Epidermal melanocyte (primary cell): ENCODE results near the gene PPP2R2C.

Source experiments
- DNase-seq: peaks from one replicate; pipeline ENCODE4 v3.0.0; 2011; ENCODE audit warnings: low spot score; ENCODE audit not compliant: insufficient read length

The PPP2R2C gene

DNA sequence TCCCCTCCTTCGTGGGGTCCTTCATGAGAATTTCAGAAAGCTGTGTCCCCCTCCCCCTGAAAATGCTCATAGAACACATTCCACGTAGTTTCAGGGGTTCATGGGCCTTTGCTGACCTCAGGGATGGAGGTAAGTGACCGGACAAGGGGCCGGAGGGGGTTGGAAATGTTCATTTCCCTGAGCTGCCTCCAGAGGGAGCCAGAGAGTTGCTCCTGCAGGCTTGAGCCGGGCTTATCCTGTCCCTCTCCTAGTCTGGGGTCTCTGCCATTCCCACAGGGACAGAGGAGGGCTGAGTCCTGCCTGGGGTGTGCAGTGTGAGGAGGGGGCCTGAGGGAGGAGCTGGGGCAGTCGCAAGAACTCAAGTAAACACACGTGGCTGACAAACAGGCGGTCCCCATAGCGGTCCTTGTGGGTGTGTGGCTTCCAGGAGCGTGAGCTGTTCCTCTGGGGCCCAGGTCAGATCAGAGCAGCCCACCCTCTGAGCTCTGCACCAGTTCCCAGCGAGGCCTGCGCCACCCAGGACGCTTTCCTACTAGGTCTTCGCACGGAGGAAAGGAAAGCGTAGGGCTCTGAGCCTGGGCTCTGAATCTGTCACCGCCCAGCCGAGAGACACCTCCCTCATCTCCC, 140.3 kb downstream of the PPP2R2C start:
- no peak for DNase-seq

- DNase-seq: no peak
Measured at GRCh38 chr4:6331468-6331867, 140.9 kb downstream of the PPP2R2C start.

DNA sequence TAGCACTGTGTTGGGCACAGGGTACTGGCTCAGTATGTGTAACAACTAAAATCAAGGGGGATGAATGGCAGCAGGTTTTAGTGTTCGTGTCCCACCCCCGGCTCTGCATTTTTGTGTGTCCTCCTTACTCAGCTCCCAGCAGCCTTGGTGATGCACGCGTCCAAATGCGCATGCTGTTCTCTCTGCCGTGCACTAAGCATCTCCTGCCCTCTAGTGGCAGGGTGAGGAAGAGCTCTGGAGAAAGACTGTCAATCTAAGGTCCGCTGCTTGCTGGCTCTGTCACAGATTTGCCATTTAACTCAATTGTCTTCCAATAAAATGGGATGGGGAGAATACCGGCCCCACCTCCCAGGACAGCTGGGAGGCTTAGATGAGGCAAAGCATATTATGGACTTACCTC, 141.4 kb downstream of the PPP2R2C start:
- no peak for DNase-seq

GRCh38 chr4:6330384-6330767, 142.0 kb downstream of the PPP2R2C start:
- no peak for DNase-seq

- no peak for DNase-seq
Measured at GRCh38 chr4:6329478-6330383, 142.7 kb downstream of the PPP2R2C start.

DNA sequence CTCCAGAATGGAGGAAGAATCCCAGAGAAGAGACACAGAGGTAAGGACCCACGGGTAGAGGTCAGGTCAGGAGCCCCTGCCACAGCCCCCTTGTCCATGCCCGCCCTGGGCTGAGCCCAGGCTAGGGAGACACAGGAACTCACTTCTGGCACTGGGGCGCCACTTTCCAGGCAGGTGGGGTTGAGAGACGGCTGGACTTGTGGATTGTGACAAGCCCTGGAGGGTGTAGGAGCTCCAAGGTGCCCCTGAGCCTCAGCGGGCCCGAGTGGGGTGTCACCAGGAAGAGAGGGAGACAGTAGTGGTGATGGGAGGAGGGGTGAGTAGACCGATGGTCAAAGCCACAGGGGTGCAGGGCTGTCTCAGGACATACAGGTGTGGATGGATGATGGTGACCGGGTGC, 143.9 kb downstream of the PPP2R2C start:
- DNase-seq: no peak

DNA sequence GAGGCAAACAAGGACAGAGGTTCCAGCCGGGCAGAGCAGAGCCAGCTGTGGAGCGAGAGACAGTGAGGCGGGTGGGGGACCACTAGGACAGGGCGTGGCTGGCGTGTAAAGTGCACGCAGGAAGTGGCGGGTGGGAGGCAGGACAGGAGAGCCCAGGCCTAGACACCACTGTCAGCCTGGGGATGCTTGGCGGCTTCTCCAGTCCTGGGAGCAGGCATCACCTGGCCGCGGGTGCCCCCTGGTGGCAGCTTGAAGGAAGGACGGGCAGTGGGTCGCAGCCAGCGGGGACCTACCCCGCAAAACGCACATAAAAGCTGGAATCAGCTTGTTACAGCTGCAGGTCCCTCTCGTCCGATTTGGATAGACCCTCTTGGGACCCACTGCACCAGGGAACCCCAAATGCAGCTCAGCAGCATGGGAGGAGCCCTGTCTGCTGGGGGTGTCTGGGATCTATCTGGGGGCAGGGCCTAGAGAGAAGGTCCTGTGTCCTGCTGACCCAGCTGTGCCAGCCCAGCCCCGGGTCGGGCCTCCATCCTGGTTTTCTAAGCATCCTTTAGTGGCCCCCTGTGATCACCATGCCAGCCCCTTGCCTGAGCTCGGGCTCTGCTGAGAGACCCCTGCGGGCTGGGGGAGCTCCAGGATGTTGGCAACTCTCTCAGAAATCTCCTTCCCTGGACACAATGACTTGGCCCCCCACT, 145.0 kb downstream of the PPP2R2C start:
- peak; percentile 66 for DNase-seq

DNA sequence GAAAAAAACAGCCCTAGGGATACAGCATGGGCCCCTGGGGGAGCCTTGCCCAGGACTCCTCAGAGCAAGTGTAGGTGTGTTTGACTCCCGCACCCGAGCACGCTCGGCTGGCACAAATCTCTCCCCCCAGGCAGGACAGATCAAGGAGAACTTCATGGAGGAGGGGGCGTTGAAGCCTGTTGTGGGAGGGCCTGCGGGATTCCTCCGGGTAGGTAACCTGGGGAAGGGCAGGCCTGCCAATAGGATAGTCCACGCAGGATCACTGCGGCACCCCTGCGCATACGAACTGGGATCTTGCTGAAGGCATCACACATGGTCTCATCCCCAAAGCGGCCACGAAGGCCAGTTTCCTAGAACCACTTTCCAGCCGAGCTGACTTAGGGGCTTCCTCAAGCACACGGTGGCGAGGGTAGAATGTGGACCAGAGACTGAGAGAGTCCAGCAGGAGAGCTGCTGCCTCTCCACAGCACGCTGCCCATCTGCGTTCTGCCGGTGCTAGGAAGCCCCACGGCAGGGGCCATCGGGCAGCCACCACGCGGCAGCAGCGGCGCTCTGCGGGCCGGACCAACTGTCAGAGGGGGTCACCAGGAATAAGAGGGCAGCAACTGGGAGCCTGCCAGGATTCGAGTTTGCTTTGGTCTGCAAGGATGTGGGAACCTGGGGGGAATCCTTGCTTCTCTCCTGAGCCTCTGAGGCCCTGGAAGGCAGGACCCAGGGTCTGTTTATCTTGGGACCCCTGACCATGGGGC, 145.9 kb downstream of the PPP2R2C start:
- no peak for DNase-seq

- DNase-seq: no peak
Measured at GRCh38 chr4:6325788-6326290, 146.6 kb downstream of the PPP2R2C start.

GRCh38 chr4:6324999-6325787, 147.2 kb downstream of the PPP2R2C start:
- no peak for DNase-seq

DNA sequence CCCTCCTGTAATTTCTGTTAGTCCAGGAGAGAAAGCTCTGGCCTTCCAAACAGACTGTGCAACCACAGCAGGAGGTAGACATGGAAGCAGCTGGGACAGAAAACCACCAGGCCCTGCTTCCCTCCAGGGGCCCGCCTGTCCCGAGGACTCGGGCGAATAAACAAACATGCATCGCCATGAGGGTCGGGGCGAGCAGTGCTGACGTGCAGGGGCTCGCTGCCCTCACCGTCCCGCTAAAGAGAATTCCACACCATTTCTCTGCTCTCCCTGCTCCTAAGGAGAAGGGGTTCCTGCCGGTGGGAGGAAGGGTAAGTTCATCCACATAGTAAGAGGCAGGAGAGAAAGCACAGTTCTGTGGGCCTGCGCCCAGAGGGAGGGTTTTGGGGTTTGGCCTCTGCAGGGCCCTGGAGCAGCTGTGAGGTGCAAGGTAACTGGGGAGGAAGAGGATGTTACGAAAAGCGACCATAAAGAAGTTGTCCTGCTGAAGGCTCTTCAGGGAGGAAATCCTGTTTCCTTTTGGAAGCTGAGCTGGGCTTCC, 147.9 kb downstream of the PPP2R2C start:
- no peak for DNase-seq

DNA sequence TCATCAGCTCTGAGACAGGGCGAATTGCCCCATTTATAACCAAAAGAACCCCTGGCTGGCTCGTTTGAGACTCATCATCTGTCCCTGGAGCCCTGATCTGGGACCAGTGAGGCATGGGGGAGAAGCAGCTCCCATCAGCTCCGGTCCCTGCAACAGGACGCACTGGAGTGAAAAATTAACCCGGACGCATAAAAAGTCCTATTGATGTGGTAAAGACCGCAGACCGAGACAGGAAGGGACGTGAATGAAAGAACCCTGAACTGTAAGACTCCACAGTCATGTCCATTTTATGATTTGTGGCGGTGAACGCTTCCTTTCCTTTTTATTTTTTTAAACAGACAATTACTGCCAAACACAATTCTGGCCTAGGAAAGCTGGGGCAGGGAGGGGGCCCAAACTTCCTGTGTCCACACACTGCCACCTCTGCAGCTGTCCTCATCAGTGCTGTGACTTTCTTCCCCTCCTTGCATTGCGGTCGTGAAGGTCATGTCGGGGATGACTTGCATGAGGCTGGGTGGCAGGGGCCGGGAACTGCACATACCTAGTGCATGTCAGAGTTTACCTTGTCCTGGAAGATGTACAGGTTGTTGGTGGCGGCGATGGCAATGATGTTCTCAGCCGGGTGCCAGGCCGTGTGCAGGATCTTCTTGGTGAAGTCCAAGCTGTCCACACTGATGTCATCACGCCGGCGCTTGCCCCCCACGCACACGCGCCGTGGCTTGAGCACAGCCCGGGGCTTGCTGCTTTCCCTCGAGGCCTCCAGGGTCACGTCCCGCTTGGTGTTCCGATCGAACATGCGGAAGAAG, 149.4 kb downstream of the PPP2R2C start:
- no peak for DNase-seq

DNA sequence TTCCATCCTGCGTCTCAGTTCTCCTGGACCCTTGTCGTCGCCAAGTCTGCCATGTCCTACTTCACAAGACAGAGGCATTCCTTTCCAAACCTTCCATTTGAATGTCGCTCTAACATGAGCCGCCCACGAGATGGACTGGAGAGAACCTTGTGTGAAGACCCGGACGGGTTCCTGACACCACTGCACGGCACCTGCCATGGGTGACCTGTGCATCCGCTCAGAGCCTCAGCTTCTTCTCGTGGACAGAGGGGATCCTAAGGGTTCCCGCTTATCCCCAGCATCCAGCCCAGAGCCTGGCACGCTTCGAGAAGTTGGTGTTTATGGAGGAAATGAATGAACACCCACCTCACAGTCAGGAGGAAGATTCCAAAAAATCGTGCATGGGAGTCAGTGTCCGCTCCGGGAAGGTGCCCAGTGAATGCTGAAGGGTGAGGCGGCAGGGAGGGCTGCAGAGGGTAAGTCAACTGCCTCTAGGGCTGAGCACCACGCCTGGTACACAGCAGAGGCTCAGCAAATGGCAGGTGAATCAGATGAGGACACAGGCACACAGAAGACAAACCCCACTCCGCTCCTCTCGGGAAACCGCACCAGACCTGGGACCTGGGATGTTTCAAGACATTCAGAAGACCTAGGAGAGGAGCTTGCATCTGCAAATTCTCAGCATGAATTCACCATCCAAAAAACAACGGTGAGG, 150.2 kb downstream of the PPP2R2C start:
- DNase-seq: no peak

DNA sequence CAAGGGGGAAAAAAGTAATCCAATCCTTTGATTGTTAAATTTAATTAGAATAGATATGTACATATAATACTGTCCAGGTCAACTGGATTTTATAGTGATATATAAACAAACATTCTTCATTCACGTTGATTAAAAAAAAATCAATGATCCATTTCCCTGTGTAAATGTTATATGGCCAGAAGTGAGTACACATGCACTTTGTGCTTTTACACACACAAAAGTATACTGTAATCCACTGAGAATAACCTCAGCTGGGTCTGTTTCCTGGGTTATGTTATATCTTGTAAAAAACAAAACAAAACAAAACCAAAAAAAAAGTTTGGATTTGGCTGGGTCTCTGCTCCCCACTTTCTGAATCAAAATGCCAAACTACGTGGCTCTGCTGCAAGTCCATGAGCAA, 151.1 kb downstream of the PPP2R2C start:
- DNase-seq: no peak

- DNase-seq: no peak
Measured at GRCh38 chr4:6320663-6321062, 151.8 kb downstream of the PPP2R2C start.

DNA sequence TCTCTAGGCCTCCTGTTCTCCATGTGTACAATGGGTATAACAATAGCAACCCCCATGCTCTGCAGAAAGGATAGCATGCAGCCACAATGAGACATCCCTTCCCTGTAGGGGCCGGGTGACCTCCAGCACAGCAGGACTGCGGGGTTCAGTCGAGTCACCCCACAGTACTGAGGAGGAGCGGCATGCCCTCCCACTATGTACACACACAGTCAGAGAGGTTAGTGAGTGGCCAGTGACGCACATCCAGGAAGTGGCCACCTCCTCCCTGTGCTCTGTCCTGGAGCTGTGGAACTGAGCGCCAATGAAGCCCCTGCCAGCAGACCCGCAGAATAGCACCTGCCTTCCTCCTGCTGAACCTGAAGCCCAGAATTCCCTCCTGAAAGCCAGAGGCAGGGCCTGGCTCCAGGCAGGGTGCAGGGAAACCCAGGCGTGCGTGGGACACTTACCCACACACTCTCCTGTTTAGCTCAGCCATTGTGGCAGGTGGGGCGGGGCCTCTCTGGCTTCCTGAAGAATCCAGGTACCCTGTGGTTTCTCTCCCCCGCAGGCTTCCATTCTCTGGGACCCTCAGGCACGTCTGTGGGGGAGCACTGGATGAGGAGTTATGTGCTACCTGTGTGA, 152.8 kb downstream of the PPP2R2C start:
- DNase-seq: no peak

GRCh38 chr4:6318206-6318605, 154.2 kb downstream of the PPP2R2C start:
- DNase-seq: no peak

- no peak for DNase-seq
Measured at GRCh38 chr4:6316461-6317003, 155.9 kb downstream of the PPP2R2C start.
